IMR-90 (cell line): ENCODE results near the gene MEIS1. TPM values are rescaled to one million over a fixed set of nuclear protein-coding genes. Genes with fewer than 3 reads are reported as not detected.

Experiments used
- ATAC-seq: fragments of 200-7000 bp; cut with Tn5 transposase; 2 replicates; pipeline ENCODE4 v1.9.1; 2020; ENCODE audit warnings: low read depth, mild to moderate bottlenecking, moderate library complexity
- BruUV-seq: library from RNA; stranded (reverse); fragments of 400-500 nt; replicated peaks from 2 replicates; lab custom pipeline; 2021; lab: Mats Ljungman, UMichigan
- CTCF ChIA-PET: fragments of 300-600 bp; formaldehyde crosslinking; extraction: SDS; loops from one replicate; lab custom pipeline; 2021; ENCODE audit warnings: antibody characterized with exemption; lab: Yijun Ruan, JAX
- POLR2A ChIA-PET: fragments of 300-600 bp; sonication (Branson Sonifier 250); formaldehyde crosslinking; loops from one replicate; lab custom pipeline; 2022; ENCODE audit warnings: antibody characterized with exemption; ENCODE audit not compliant: unreplicated experiment; lab: Charles Lee
- DNase-seq: peaks from one replicate; pipeline ENCODE4 v3.0.0; 2013
- H2AFZ ChIP-seq: replicated peaks from 2 replicates; pipeline ENCODE3; 2013; ENCODE audit warnings: low read length, mild to moderate bottlenecking; ENCODE audit not compliant: poor library complexity
- H2AK5ac ChIP-seq: 2 replicates; pipeline ENCODE4 v1.6.1; 2013; ENCODE audit warnings: low read depth, low read length, inconsistent platforms
- H2AK9ac ChIP-seq: replicated peaks from 2 replicates; pipeline ENCODE3; 2013; ENCODE audit warnings: mild to moderate bottlenecking, low read depth, low read length, moderate library complexity; ENCODE audit not compliant: poor library complexity
- H2BK120ac ChIP-seq: 2 replicates; pipeline ENCODE4 v1.6.1; 2013; ENCODE audit warnings: low read depth, low read length, inconsistent platforms
- H2BK15ac ChIP-seq: 3 replicates; pipeline ENCODE4 v1.6.1; 2013; ENCODE audit warnings: low read depth, low read length, inconsistent platforms
- H2BK20ac ChIP-seq: 2 replicates; pipeline ENCODE4 v1.6.1; 2013; ENCODE audit warnings: low read depth, mild to moderate bottlenecking, inconsistent platforms, low read length, moderate library complexity
- H2BK5ac ChIP-seq: 2 replicates; pipeline ENCODE4 v1.6.1; 2013; ENCODE audit warnings: mild to moderate bottlenecking, low read depth, low read length, inconsistent platforms; ENCODE audit not compliant: poor library complexity, severe bottlenecking
- H3K14ac ChIP-seq: replicated peaks from 2 replicates; pipeline ENCODE4 v1.6.1; 2013; ENCODE audit warnings: low read depth, low read length, inconsistent platforms
- H3K18ac ChIP-seq: 2 replicates; pipeline ENCODE4 v1.6.1; 2013; ENCODE audit warnings: low read depth, low read length, control low read depth
- H3K23ac ChIP-seq: 2 replicates; pipeline ENCODE4 v1.6.1; 2013; ENCODE audit warnings: low read depth, low read length, inconsistent platforms
- H3K27ac ChIP-seq: 2 replicates; pipeline ENCODE4 v1.5.1; 2013; ENCODE audit warnings: mild to moderate bottlenecking, control low read depth, low read length; ENCODE audit not compliant: insufficient read depth
- H3K27me3 ChIP-seq: 2 replicates; pipeline ENCODE4 v1.6.1; 2013; ENCODE audit warnings: low read length; ENCODE audit not compliant: control insufficient read depth, insufficient read depth
- H3K36me3 ChIP-seq: 2 replicates; pipeline ENCODE4 v1.6.1; 2013; ENCODE audit warnings: low read length, mixed read lengths; ENCODE audit not compliant: control insufficient read depth, insufficient read depth
- H3K4ac ChIP-seq: 2 replicates; pipeline ENCODE4 v1.6.1; 2013; ENCODE audit warnings: low read depth, low read length, inconsistent platforms
- H3K4me1 ChIP-seq: 2 replicates; pipeline ENCODE4 v1.6.1; 2013; ENCODE audit warnings: low read length, mixed read lengths; ENCODE audit not compliant: control insufficient read depth, insufficient read depth
- H3K4me2 ChIP-seq: 2 replicates; pipeline ENCODE4 v1.6.1; 2013; ENCODE audit warnings: low read depth, mild to moderate bottlenecking, control low read depth, low read length, moderate library complexity
- H3K4me3 ChIP-seq: 2 replicates; pipeline ENCODE4 v1.5.1; 2013; ENCODE audit warnings: low read depth, mild to moderate bottlenecking, control low read depth, low read length, moderate library complexity; ENCODE audit not compliant: insufficient read depth
- H3K56ac ChIP-seq: 2 replicates; pipeline ENCODE4 v1.6.1; 2013; ENCODE audit warnings: low read length, inconsistent platforms; ENCODE audit not compliant: insufficient read depth; ENCODE audit errors: extremely low read depth
- H3K79me1 ChIP-seq, 2 experiments: 2 replicates each; pipeline ENCODE4 v1.6.1; 2013; ENCODE audit warnings: low read length in 2 of 2, inconsistent platforms in 1 of 2, low read depth in 1 of 2
- H3K9ac ChIP-seq: 2 replicates; pipeline ENCODE4 v1.6.1; 2013; ENCODE audit warnings: low read depth, low read length, control low read depth
- H3K9me1 ChIP-seq: 2 replicates; pipeline ENCODE4 v1.6.1; 2013; ENCODE audit warnings: low read length, inconsistent platforms; ENCODE audit not compliant: insufficient read depth
- H3K9me3 ChIP-seq: 2 replicates; pipeline ENCODE4 v1.6.1; 2013; ENCODE audit warnings: low read length; ENCODE audit not compliant: control insufficient read depth, insufficient read depth
- H4K20me1 ChIP-seq: 2 replicates; pipeline ENCODE4 v1.6.1; 2013; ENCODE audit warnings: low read length, inconsistent platforms; ENCODE audit not compliant: insufficient read depth
- H4K5ac ChIP-seq: 2 replicates; pipeline ENCODE4 v1.6.1; 2013; ENCODE audit warnings: mild to moderate bottlenecking, low read depth, low read length, control low read depth
- H4K8ac ChIP-seq, 2 experiments: 2 replicates each; pipeline ENCODE4 v1.6.1; 2013; ENCODE audit warnings: low read depth in 2 of 2, low read length in 2 of 2, control low read depth in 1 of 2, inconsistent platforms in 1 of 2
- H4K91ac ChIP-seq: 2 replicates; pipeline ENCODE4 v1.6.1; 2013; ENCODE audit warnings: low read depth, low read length, inconsistent platforms; ENCODE audit not compliant: insufficient read depth
- BHLHE40 ChIP-seq: fragments of 150-350 bp; IDR thresholded peaks from 2 replicates; pipeline ENCODE4 v1.6.1; 2016; ENCODE audit warnings: mild to moderate bottlenecking, low read depth, low read length
- CEBPB ChIP-seq: IDR thresholded peaks from 2 replicates; pipeline ENCODE4 v1.6.1; 2012; ENCODE audit warnings: low read depth, low read length, improper control_type of control experiment
- FOS ChIP-seq: fragments of 150-350 bp; IDR thresholded peaks from 2 replicates; pipeline ENCODE4 v1.6.1; 2016; ENCODE audit warnings: low read depth, low read length
- MAFK ChIP-seq: IDR thresholded peaks from 2 replicates; pipeline ENCODE4 v1.6.1; 2012; ENCODE audit warnings: low read depth, low read length, improper control_type of control experiment
- MAZ ChIP-seq: IDR thresholded peaks from 2 replicates; pipeline ENCODE4 v1.6.1; 2012; ENCODE audit warnings: low read depth, mild to moderate bottlenecking, low read length, improper control_type of control experiment, moderate library complexity, borderline replicate concordance
- MXI1 ChIP-seq: IDR thresholded peaks from 2 replicates; pipeline ENCODE4 v1.6.1; 2012; ENCODE audit warnings: low read depth, mild to moderate bottlenecking, low read length, moderate library complexity, borderline replicate concordance
- NFE2L2 ChIP-seq: fragments of 150-350 bp; IDR thresholded peaks from 2 replicates; pipeline ENCODE4 v1.6.1; 2016; ENCODE audit warnings: low read depth, mild to moderate bottlenecking, low read length
- POLR2A ChIP-seq: IDR thresholded peaks from 2 replicates; pipeline ENCODE4 v1.6.1; 2012; ENCODE audit warnings: mild to moderate bottlenecking, low read depth, low read length
- RAD21 ChIP-seq: IDR thresholded peaks from 2 replicates; pipeline ENCODE4 v1.6.1; 2012; ENCODE audit warnings: low read length, improper control_type of control experiment
- RCOR1 ChIP-seq: IDR thresholded peaks from 2 replicates; pipeline ENCODE4 v1.6.1; 2012; ENCODE audit warnings: mild to moderate bottlenecking, low read length, improper control_type of control experiment; ENCODE audit not compliant: insufficient replicate concordance
- RFX5 ChIP-seq: IDR thresholded peaks from 2 replicates; pipeline ENCODE4 v1.8.0; 2012; ENCODE audit warnings: low read depth, mild to moderate bottlenecking, low read length, moderate library complexity
- SMC3 ChIP-seq: fragments of 150-350 bp; IDR thresholded peaks from 2 replicates; pipeline ENCODE4 v1.6.1; 2016; ENCODE audit warnings: low read depth, mild to moderate bottlenecking, antibody characterized with exemption, low read length, moderate library complexity
- WGBS, 2 experiments: methylation state at CpG; one replicate each; pipeline versions ENCODE4 v1.1.5 to v1.1.7; 2013; ENCODE audit warnings: missing lambda C conversion rate in 2 of 2; ENCODE audit not compliant: insufficient read length in 1 of 2; ENCODE audit errors: extremely low coverage in 2 of 2; 5-methylcytosine and 5-hydroxymethylcytosine counted together
- dilution Hi-C: fragments of 300-500 bp; cut with HindIII; formaldehyde crosslinking; loops from one replicate; pipeline ENCODE4 v1.14.3; 2018; ENCODE audit warnings: low sequenced_read_pairs; ENCODE audit not compliant: unreplicated experiment
- in situ Hi-C: fragments of 300-500 bp; cut with MboI; formaldehyde crosslinking; loops from 3 replicates; pipeline ENCODE4 v1.14.3; 2019; ENCODE audit warnings: low sequenced_read_pairs, inconsistent platforms, mixed read lengths
- intact Hi-C: fragments of 100-400 bp; cut with micrococcal nuclease; formaldehyde crosslinking; loops from 2 replicates; pipeline ENCODE4 v1.10.0; 2022
- polyA plus RNA-seq, 3 experiments: library from polyadenylated mRNA; depleted of rRNA; stranded (reverse); fragments of >200 nt; gene quantifications; 2 replicates each; pipeline ENCODE4 v1.2.3, GENCODE V29; 2012; ENCODE audit warnings: low replicate concordance in 1 of 3
- total RNA-seq: library from RNA; depleted of rRNA; stranded (reverse); fragments of >200 nt; gene quantifications from 2 replicates; pipeline ENCODE4 v1.2.3, GENCODE V29; 2012
- TF ChIP-seq, protein P1 (sequence below): fragments of 150-350 bp; IDR thresholded peaks from 2 replicates; pipeline ENCODE4 v1.6.1; 2017; ENCODE audit warnings: mild to moderate bottlenecking, antibody characterized with exemption, low read length, low read depth
- TF ChIP-seq, protein P2 (sequence below): conservative IDR thresholded peaks from 2 replicates; pipeline ENCODE4 v1.5.1; 2012; ENCODE audit warnings: mild to moderate bottlenecking, low read depth, low read length, improper control_type of control experiment
- TF ChIP-seq, protein P3 (sequence below): fragments of 150-350 bp; IDR thresholded peaks from 2 replicates; pipeline ENCODE4 v1.6.1; 2016; ENCODE audit warnings: low read depth, mild to moderate bottlenecking, low read length, moderate library complexity, borderline replicate concordance

The MEIS1 gene
- total and polyA plus RNA-seq, 2 of the 4 experiments (the other 2 are of a cell fraction): 54.4 to 157 TPM

DNA sequence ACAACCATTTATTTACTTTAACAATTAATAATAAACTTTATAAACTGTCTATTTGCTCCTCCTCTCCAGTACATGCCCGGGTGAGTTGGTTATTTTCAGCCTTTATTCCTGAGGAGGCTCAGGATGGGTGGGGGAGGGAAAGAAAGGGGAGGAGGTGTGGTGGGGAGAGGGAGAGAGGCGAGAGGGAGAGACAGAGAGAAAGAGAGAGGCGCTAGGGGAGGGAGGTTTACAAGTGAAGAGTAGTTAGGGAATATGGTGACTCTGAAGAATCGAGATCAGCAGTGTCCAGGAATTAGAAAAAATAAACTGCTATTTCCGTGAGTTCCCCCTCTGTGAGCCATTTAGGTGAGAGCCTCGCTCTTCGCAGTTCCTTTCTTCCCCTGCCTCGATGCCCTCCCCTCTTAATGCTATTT lies 138.9 kb downstream of the MEIS1 start:
- H3K9ac ChIP-seq: peak overlapping the region; percentile 84
- no TSS peak for BruUV-seq
- peak overlapping the region; percentile 38 to 80; a peak in 3 of 4 replicates for H4K8ac ChIP-seq
- no peak overlapping the region; the same call in 1 of the 2 replicates for H2BK20ac ChIP-seq
- peaks cover 11% of the 10 kb centered on the region; the same call in 1 of the 2 replicates for H4K20me1 ChIP-seq
- peak overlapping the region; percentile 96 for H3K4me2 ChIP-seq
- peaks cover 4 to 59% of the 10 kb centered on the region in 2 experiments; a peak in 2 of 4 replicates for H3K79me1 ChIP-seq
- peak overlapping the region; percentile 80 for H2BK5ac ChIP-seq
- H3K4ac ChIP-seq: peak overlapping the region; percentile 65; the same call in 1 of the 2 replicates
- H3K18ac ChIP-seq: peak overlapping the region; percentile 62
- DNase-seq: peak; percentile 49
- H2AK5ac ChIP-seq: peak overlapping the region; percentile 50; the same call in 1 of the 2 replicates
- no peaks in the 10 kb centered on the region for H3K9me3 ChIP-seq
- ATAC-seq: no peak
- H3K4me3 ChIP-seq: peak overlapping the region; percentile 19; the same call in 1 of the 2 replicates
- H2AFZ ChIP-seq: no peak overlapping the region
- H3K9me1 ChIP-seq: peaks cover 2% of the 10 kb centered on the region; the same call in 1 of the 2 replicates
- peak overlapping the region; percentile 58; the same call in 1 of the 2 replicates for H2BK120ac ChIP-seq
- no peak overlapping the region for H2AK9ac ChIP-seq
- H4K5ac ChIP-seq: peak overlapping the region; percentile 55
- peak overlapping the region; percentile 54 for H3K14ac ChIP-seq
- peaks cover 31% of the 10 kb centered on the region for H3K4me1 ChIP-seq
- intact Hi-C loops: loop anchor here (2.0 kb wide), 3 partner anchors 129 to 315 kb away; partner anchors contain the start of gene MEIS1
- in situ Hi-C loops: loop anchor here (10.0 kb wide), 1 partner anchor 1271 kb away; no protein-coding TSS in a partner anchor
- H2BK15ac ChIP-seq: peak overlapping the region; percentile 45; the same call in 1 of the 3 replicates
- WGBS, 2 experiments: no CpG with 5 or more reads among the region's 8 CpGs
- H3K56ac ChIP-seq: peak overlapping the region; percentile 82
- H3K27ac ChIP-seq: peak overlapping the region; percentile 91
- dilution Hi-C loops: no loop called here
- POLR2A ChIA-PET: interaction anchor here (0.5 to 0.6 kb wide), 2 partner anchors 135 to 1159 kb away, joined by 3 to 4 read pairs; no protein-coding TSS in a partner anchor
- peaks cover 13% of the 10 kb centered on the region for H3K36me3 ChIP-seq
- peak overlapping the region; percentile 93 for H3K23ac ChIP-seq
- no peaks in the 10 kb centered on the region for H3K27me3 ChIP-seq
- CTCF ChIA-PET: no interaction called here
- H4K91ac ChIP-seq: peak overlapping the region; percentile 20; the same call in 1 of the 2 replicates
- no peak for TF ChIP-seq MXI1
- no peak for TF ChIP-seq NFE2L2
- no peak for TF ChIP-seq SMC3
- TF ChIP-seq BHLHE40: no peak
- TF ChIP-seq, protein P1, sequence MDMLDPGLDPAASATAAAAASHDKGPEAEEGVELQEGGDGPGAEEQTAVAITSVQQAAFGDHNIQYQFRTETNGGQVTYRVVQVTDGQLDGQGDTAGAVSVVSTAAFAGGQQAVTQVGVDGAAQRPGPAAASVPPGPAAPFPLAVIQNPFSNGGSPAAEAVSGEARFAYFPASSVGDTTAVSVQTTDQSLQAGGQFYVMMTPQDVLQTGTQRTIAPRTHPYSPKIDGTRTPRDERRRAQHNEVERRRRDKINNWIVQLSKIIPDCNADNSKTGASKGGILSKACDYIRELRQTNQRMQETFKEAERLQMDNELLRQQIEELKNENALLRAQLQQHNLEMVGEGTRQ: no peak
- TF ChIP-seq MAZ: no peak
- TF ChIP-seq FOS: no peak
- no peak for TF ChIP-seq CEBPB
- TF ChIP-seq RFX5: no peak
- TF ChIP-seq POLR2A: no peak
- TF ChIP-seq MAFK: no peak
- no peak for TF ChIP-seq RAD21
- TF ChIP-seq, protein P2, sequence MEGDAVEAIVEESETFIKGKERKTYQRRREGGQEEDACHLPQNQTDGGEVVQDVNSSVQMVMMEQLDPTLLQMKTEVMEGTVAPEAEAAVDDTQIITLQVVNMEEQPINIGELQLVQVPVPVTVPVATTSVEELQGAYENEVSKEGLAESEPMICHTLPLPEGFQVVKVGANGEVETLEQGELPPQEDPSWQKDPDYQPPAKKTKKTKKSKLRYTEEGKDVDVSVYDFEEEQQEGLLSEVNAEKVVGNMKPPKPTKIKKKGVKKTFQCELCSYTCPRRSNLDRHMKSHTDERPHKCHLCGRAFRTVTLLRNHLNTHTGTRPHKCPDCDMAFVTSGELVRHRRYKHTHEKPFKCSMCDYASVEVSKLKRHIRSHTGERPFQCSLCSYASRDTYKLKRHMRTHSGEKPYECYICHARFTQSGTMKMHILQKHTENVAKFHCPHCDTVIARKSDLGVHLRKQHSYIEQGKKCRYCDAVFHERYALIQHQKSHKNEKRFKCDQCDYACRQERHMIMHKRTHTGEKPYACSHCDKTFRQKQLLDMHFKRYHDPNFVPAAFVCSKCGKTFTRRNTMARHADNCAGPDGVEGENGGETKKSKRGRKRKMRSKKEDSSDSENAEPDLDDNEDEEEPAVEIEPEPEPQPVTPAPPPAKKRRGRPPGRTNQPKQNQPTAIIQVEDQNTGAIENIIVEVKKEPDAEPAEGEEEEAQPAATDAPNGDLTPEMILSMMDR: no peak
- no peak for TF ChIP-seq RCOR1
- TF ChIP-seq, protein P3, sequence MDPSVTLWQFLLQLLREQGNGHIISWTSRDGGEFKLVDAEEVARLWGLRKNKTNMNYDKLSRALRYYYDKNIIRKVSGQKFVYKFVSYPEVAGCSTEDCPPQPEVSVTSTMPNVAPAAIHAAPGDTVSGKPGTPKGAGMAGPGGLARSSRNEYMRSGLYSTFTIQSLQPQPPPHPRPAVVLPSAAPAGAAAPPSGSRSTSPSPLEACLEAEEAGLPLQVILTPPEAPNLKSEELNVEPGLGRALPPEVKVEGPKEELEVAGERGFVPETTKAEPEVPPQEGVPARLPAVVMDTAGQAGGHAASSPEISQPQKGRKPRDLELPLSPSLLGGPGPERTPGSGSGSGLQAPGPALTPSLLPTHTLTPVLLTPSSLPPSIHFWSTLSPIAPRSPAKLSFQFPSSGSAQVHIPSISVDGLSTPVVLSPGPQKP: no peak
